Germinal center (tissue), 1 donor: Measurements from ENCODE around the gene BANK1.
"Not testable (repeated sequence)": the region's sequence is repeated elsewhere in the genome, so short reads cannot be mapped to it uniquely, and the experiment has no call there.

Experiments used
- DNase-seq: peaks from one replicate; pipeline ENCODE4 v3.0.0; 2012; ENCODE audit warnings: mixed read lengths, low spot score

BANK1 gene

GRCh38 chr4:101885574-101885973, 95.0 kb downstream of the BANK1 start:
- no peak for DNase-seq

GRCh38 chr4:101886826-101887225, 96.3 kb downstream of the BANK1 start:
- DNase-seq, result no peak

GRCh38 chr4:101888472-101888871, 97.9 kb downstream of the BANK1 start:
- DNase-seq, result no peak

- not testable (repeated sequence) for DNase-seq
Observed at GRCh38 chr4:101905527-101905926, 115.0 kb downstream of the BANK1 start.

- DNase-seq, result no peak
Observed at GRCh38 chr4:101910786-101911373, 120.3 kb downstream of the BANK1 start.

GRCh38 chr4:101911616-101912015, 121.1 kb downstream of the BANK1 start:
- DNase-seq, result no peak

- DNase-seq, result no peak
Observed at GRCh38 chr4:101914761-101915160, 124.2 kb downstream of the BANK1 start.

GRCh38 chr4:101919373-101919977, 128.9 kb downstream of the BANK1 start:
- DNase-seq, result no peak

- DNase-seq, result no peak
Observed at GRCh38 chr4:101921370-101921769, 130.8 kb downstream of the BANK1 start.

GRCh38 chr4:101931619-101932018, 141.1 kb downstream of the BANK1 start:
- no peak for DNase-seq

- DNase-seq, result no peak
Observed at GRCh38 chr4:101933855-101934254, 143.3 kb downstream of the BANK1 start.

GRCh38 chr4:101938836-101939235, 148.3 kb downstream of the BANK1 start:
- no peak for DNase-seq

- DNase-seq, result no peak
Observed at GRCh38 chr4:101941816-101942358, 151.4 kb downstream of the BANK1 start.

GRCh38 chr4:101942891-101943290, 152.4 kb downstream of the BANK1 start:
- DNase-seq, result no peak

- DNase-seq, result no peak
Observed at GRCh38 chr4:101944649-101945048, 154.1 kb downstream of the BANK1 start.

- DNase-seq, result no peak
Observed at GRCh38 chr4:101948055-101948454, 157.5 kb downstream of the BANK1 start.

GRCh38 chr4:101948951-101949350, 158.4 kb downstream of the BANK1 start:
- DNase-seq, result no peak

GRCh38 chr4:101950258-101950979, 159.9 kb downstream of the BANK1 start:
- no peak for DNase-seq

- no peak for DNase-seq
Observed at GRCh38 chr4:101952985-101953384, 162.5 kb downstream of the BANK1 start.

- DNase-seq, result no peak
Observed at GRCh38 chr4:101953949-101954348, 163.4 kb downstream of the BANK1 start.

GRCh38 chr4:101954351-101954750, 163.8 kb downstream of the BANK1 start:
- no peak for DNase-seq

- DNase-seq, result no peak
Observed at GRCh38 chr4:101954975-101955678, 164.6 kb downstream of the BANK1 start.
